Lung (tissue), 12 donors: Measurements from ENCODE around the gene SH2D4B. TPM values are rescaled to one million over a fixed set of nuclear protein-coding genes. Genes with fewer than 3 reads are reported as not detected.

ENCODE experiments used
- ATAC-seq: fragments of 200-7000 bp; cut with Tn5 transposase; one replicate; pipeline ENCODE4 v1.9.1; 2020; ENCODE audit warnings: moderate number of reproducible peaks; ENCODE audit not compliant: insufficient read depth, low FRiP score
- DNase-seq, 3 donors: peaks; one replicate each; pipeline ENCODE4 v3.0.0-alpha.2; 2013 to 2017
- H3K27ac ChIP-seq, 2 donors: one replicate each; pipeline ENCODE4 v1.5.1; 2013; ENCODE audit warnings: mild to moderate bottlenecking in 2 of 2, moderate library complexity in 2 of 2, control low read depth in 1 of 2, inconsistent platforms in 1 of 2, low read depth in 1 of 2, low read length in 1 of 2
- H3K27me3 ChIP-seq, 3 donors: one replicate each; pipeline ENCODE4 v1.5.1; 2013; ENCODE audit warnings: low read length in 2 of 3; ENCODE audit not compliant: control insufficient read depth in 3 of 3, insufficient read depth in 3 of 3
- H3K36me3 ChIP-seq, 4 donors: one replicate each; pipeline ENCODE4 v1.5.1; 2013; ENCODE audit warnings: low read length in 4 of 4, mild to moderate bottlenecking in 1 of 4, moderate library complexity in 1 of 4; ENCODE audit not compliant: control insufficient read depth in 4 of 4, insufficient read depth in 4 of 4
- H3K4me1 ChIP-seq, 5 donors: one replicate each; pipeline ENCODE4 v1.5.1; 2013; ENCODE audit warnings: low read length in 5 of 5, mild to moderate bottlenecking in 2 of 5, moderate library complexity in 1 of 5; ENCODE audit not compliant: control insufficient read depth in 5 of 5, insufficient read depth in 5 of 5
- H3K4me3 ChIP-seq: one replicate; pipeline ENCODE4 v1.5.1; 2013; ENCODE audit warnings: mild to moderate bottlenecking, control low read depth, moderate library complexity
- H3K9ac ChIP-seq, 2 donors: one replicate each; pipeline ENCODE4 v1.5.1; 2013; ENCODE audit warnings: low read length in 2 of 2, control low read depth in 1 of 2; ENCODE audit not compliant: insufficient read depth in 1 of 2
- H3K9me3 ChIP-seq, 4 donors: one replicate each; pipeline ENCODE4 v1.5.1; 2013; ENCODE audit warnings: low read length in 3 of 4, mild to moderate bottlenecking in 1 of 4, moderate library complexity in 1 of 4; ENCODE audit not compliant: control insufficient read depth in 4 of 4, insufficient read depth in 3 of 4
- CTCF ChIP-seq: IDR thresholded peaks from 2 replicates; pipeline ENCODE4 v1.5.1; 2012; ENCODE audit warnings: mild to moderate bottlenecking; ENCODE audit errors: control extremely low read depth, extremely low read depth
- WGBS, 2 donors: extraction: QIAGEN DNeasy Blood & Tissue Kit; methylation state at CpG; one replicate each; pipeline ENCODE4 v1.1.7; 2013; 5-methylcytosine and 5-hydroxymethylcytosine counted together
- polyA plus RNA-seq, 2 donors: library from polyadenylated mRNA; stranded (reverse); fragments of 200-250 nt; gene quantifications; one replicate each; pipeline ENCODE4 v1.2.1, GENCODE V29; 2013
- total RNA-seq, 2 donors: library from RNA; depleted of rRNA in 1 of 2; stranded (reverse); fragments of >200 nt in 1 of 2; gene quantifications; one replicate each; pipeline ENCODE4 v1.2.1, GENCODE V29; 2014 to 2021
- donor health status: control.
- donor health status: control.
- donor health status: Bipolar disorder and iron deficiency.
- donor health status: healthy.
- donor health status: DM: yes; HTN: yes; CAD: no.

SH2D4B gene
- total and polyA plus RNA-seq, 4 donors = 0.12 to 0.28 (median 0.21) TPM

GRCh38 chr10:80655898-80656297 is 118.2 kb downstream of the SH2D4B start:
- Histone ChIP-seq H3K27me3 (no peaks in the 10 kb centered on the region), H3K4me3 (no peak overlapping the region), H3K4me1 (no peaks in the 10 kb centered on the region), H3K9ac (no peak overlapping the region), H3K36me3 (no peaks in the 10 kb centered on the region), H3K9me3 (peaks cover 0 to 30% (median 6%) of the 10 kb centered on the region in 4 donors), H3K27ac (no peak overlapping the region)
- DNase-seq (no peak), ATAC-seq (no peak)
- no peak for TF ChIP-seq CTCF
- 96 to 100% methylated on average over 1 of the region's 1 CpG for WGBS, 2 donors

- WGBS, 2 donors = 92 to 95% methylated on average over 6 of the region's 6 CpGs
- H3K9me3 ChIP-seq = peaks cover 0 to 30% (median 6%) of the 10 kb centered on the region in 4 donors
- ATAC-seq (no peak), DNase-seq (no peak)
- H3K4me1 ChIP-seq = peaks cover 0 to 4% (median 0%) of the 10 kb centered on the region in 5 donors
- H3K9ac ChIP-seq = no peak overlapping the region
- no peak overlapping the region for H3K4me3 ChIP-seq
- TF ChIP-seq CTCF = no peak
- H3K36me3 ChIP-seq = no peaks in the 10 kb centered on the region
- H3K27ac ChIP-seq = no peak overlapping the region
- no peaks in the 10 kb centered on the region for H3K27me3 ChIP-seq
Measured at GRCh38 chr10:80658068-80658467, 120.4 kb downstream of the SH2D4B start.

- 91 to 95% methylated on average over 9 of the region's 9 CpGs for WGBS, 2 donors
- Histone ChIP-seq H3K9ac (no peak overlapping the region), H3K27ac (no peak overlapping the region), H3K9me3 (peaks cover 0 to 28% (median 3%) of the 10 kb centered on the region in 4 donors), H3K27me3 (no peaks in the 10 kb centered on the region), H3K4me1 (peaks cover 0 to 5% (median 0%) of the 10 kb centered on the region in 5 donors), H3K36me3 (no peaks in the 10 kb centered on the region), H3K4me3 (no peak overlapping the region)
- no peak for ATAC-seq
- no peak for DNase-seq
- TF ChIP-seq CTCF = no peak
Measured at GRCh38 chr10:80659289-80659688, 121.6 kb downstream of the SH2D4B start.

GRCh38 chr10:80660266-80660665 is 122.6 kb downstream of the SH2D4B start:
- Histone ChIP-seq H3K36me3 (no peaks in the 10 kb centered on the region), H3K4me3 (no peak overlapping the region), H3K27me3 (no peaks in the 10 kb centered on the region), H3K27ac (no peak overlapping the region), H3K9me3 (peaks cover 0 to 24% (median 0%) of the 10 kb centered on the region in 4 donors), H3K4me1 (peaks cover 0 to 5% (median 0%) of the 10 kb centered on the region in 5 donors), H3K9ac (no peak overlapping the region)
- no peak for ATAC-seq
- TF ChIP-seq CTCF = no peak
- DNase-seq = no peak
- WGBS, 2 donors = 62 to 68% methylated on average over 7 of the region's 7 CpGs
